HCT116 (cell line): Measurements from ENCODE around the gene MUC5B. TPM values are rescaled to one million over a fixed set of nuclear protein-coding genes. Genes with fewer than 3 reads are reported as not detected.

Source experiments
- ATAC-seq: fragments of 200-7000 bp; cut with Tn5 transposase; 2 replicates; pipeline ENCODE4 v1.9.1; 2020; ENCODE audit warnings: mild to moderate bottlenecking, moderate library complexity
- BruUV-seq: library from RNA; stranded (reverse); fragments of 400-500 nt; replicated peaks from 2 replicates; lab custom pipeline; 2021; lab: Mats Ljungman, UMichigan
- CTCF ChIA-PET: fragments of 300-600 bp; sonication (Branson Sonifier 250); formaldehyde crosslinking; loops from one replicate; lab custom pipeline; 2021; ENCODE audit warnings: antibody characterized with exemption; lab: Charles Lee
- POLR2A ChIA-PET: fragments of 300-600, 350-600 bp; sonication (Branson Sonifier 250); formaldehyde crosslinking; loops from one replicate; lab custom pipeline; 2021; ENCODE audit warnings: antibody characterized with exemption; lab: Charles Lee
- RAD21 ChIA-PET, 2 experiments: fragments of 300-600 bp; sonication (Branson Sonifier 250); formaldehyde crosslinking; loops; one replicate each; lab custom pipeline; 2023; ENCODE audit warnings: low total read pairs in 2 of 2; ENCODE audit not compliant: uncharacterized antibody in 2 of 2, unreplicated experiment in 2 of 2, low non-redundant PET in 1 of 2; lab: Charles Lee
- DNase-seq: peaks from one replicate; pipeline ENCODE4 v3.0.0-alpha.2; 2010; ENCODE audit warnings: low read depth, low spot score
- H2AFZ ChIP-seq: fragments of 200-600 bp; shearing (Covaris generic), sonication (generic); 2 replicates; pipeline ENCODE4 v1.6.1; 2017; ENCODE audit warnings: low read depth, mixed run types, mixed read lengths, antibody characterized with exemption, low read length; ENCODE audit not compliant: poor library complexity, severe bottlenecking
- H3K27ac ChIP-seq: 2 replicates; pipeline ENCODE4 v1.5.1; 2012; ENCODE audit warnings: low read depth, low read length
- H3K27me3 ChIP-seq: fragments of 200-600 bp; sonication (generic); 2 replicates; pipeline ENCODE4 v1.6.1; 2016; ENCODE audit warnings: mixed run types, low read length, mixed read lengths; ENCODE audit not compliant: insufficient read depth
- H3K36me3 ChIP-seq, 2 experiments: fragments of 200-500 bp in 1 of 2; fragments of 200-600 bp in 1 of 2; sonication (Bioruptor generic) in 1 of 2; sonication (generic) in 1 of 2; 2 replicates each; pipeline versions ENCODE4 v1.5.1 to v1.6.1; 2014 to 2016; ENCODE audit warnings: low read length in 2 of 2, inconsistent platforms in 1 of 2, mixed read lengths in 1 of 2, mixed run types in 1 of 2; ENCODE audit not compliant: insufficient read depth in 2 of 2, control insufficient read depth in 1 of 2
- H3K4me1 ChIP-seq, 2 experiments: fragments of 200-600 bp in 1 of 2; sonication (generic) in 1 of 2; 2 replicates each; pipeline versions ENCODE4 v1.5.1 to v1.6.1; 2012 to 2017; ENCODE audit warnings: low read length in 2 of 2, inconsistent platforms in 1 of 2, mild to moderate bottlenecking in 1 of 2, mixed read lengths in 1 of 2, mixed run types in 1 of 2, moderate library complexity in 1 of 2; ENCODE audit not compliant: insufficient read depth in 2 of 2, control insufficient read depth in 1 of 2
- H3K4me2 ChIP-seq: fragments of 200-600 bp; sonication (generic); 2 replicates; pipeline ENCODE4 v1.6.1; 2017; ENCODE audit warnings: mixed run types, low read length, mixed read lengths
- H3K4me3 ChIP-seq, 2 experiments: fragments of 200-600 bp in 1 of 2; sonication (generic) in 1 of 2; replicated peaks in 1 of 2; 2 replicates each; pipeline ENCODE4 v1.5.1; 2011 to 2016; ENCODE audit warnings: low read length in 2 of 2, control low read depth in 1 of 2, low read depth in 1 of 2, mild to moderate bottlenecking in 1 of 2, mixed read lengths in 1 of 2, mixed run types in 1 of 2
- H3K79me2 ChIP-seq: fragments of 200-600 bp; sonication (generic); 2 replicates; pipeline ENCODE4 v1.6.1; 2017; ENCODE audit warnings: mild to moderate bottlenecking, mixed run types, low read length, moderate library complexity, mixed read lengths; ENCODE audit not compliant: insufficient read depth
- H3K9ac ChIP-seq: fragments of 200-600 bp; sonication (generic); 2 replicates; pipeline ENCODE4 v1.6.1; 2016; ENCODE audit warnings: low read length, mixed read lengths
- H3K9me2 ChIP-seq: fragments of 200-600 bp; sonication (generic), shearing (Covaris generic); 2 replicates; pipeline ENCODE4 v1.6.1; 2017; ENCODE audit warnings: mixed run types, mild to moderate bottlenecking, moderate library complexity; ENCODE audit not compliant: insufficient read depth
- H3K9me3 ChIP-seq, 2 experiments: fragments of 200-500 bp in 1 of 2; fragments of 200-600 bp in 1 of 2; sonication (Bioruptor generic) in 1 of 2; sonication (generic) in 1 of 2; 2 replicates each; pipeline ENCODE4 v1.6.1; 2014 to 2017; ENCODE audit warnings: low read length in 2 of 2, mixed read lengths in 2 of 2, inconsistent platforms in 1 of 2, low read depth in 1 of 2, mild to moderate bottlenecking in 1 of 2, mixed run types in 1 of 2, moderate library complexity in 1 of 2; ENCODE audit not compliant: control insufficient read depth in 1 of 2, insufficient read depth in 1 of 2
- H4K20me1 ChIP-seq: fragments of 200-600 bp; sonication (generic), shearing (Covaris generic); 2 replicates; pipeline ENCODE4 v1.6.1; 2017; ENCODE audit warnings: mixed run types, mild to moderate bottlenecking, moderate library complexity; ENCODE audit not compliant: insufficient read depth
- CEBPB ChIP-seq: IDR thresholded peaks from 2 replicates; pipeline ENCODE4 v1.6.1; 2012; ENCODE audit warnings: low read depth
- ELF1 ChIP-seq: IDR thresholded peaks from 2 replicates; pipeline ENCODE4 v1.6.1; 2012; ENCODE audit warnings: low read depth, borderline replicate concordance
- EZH2phosphoT487 ChIP-seq: fragments of 200-600 bp; IDR thresholded peaks from 2 replicates; pipeline ENCODE4 v1.6.1; 2018; ENCODE audit warnings: antibody characterized with exemption, borderline replicate concordance
- RAD21 ChIP-seq: IDR thresholded peaks from 2 replicates; pipeline ENCODE4 v1.6.1; 2012; ENCODE audit warnings: low read depth, mild to moderate bottlenecking
- SIN3A ChIP-seq: IDR thresholded peaks from 2 replicates; pipeline ENCODE4 v1.6.1; 2012; ENCODE audit warnings: low read depth
- SP1 ChIP-seq: IDR thresholded peaks from 2 replicates; pipeline ENCODE4 v1.6.1; 2012; ENCODE audit warnings: low read depth
- TCF7L2 ChIP-seq: IDR thresholded peaks from 2 replicates; pipeline ENCODE4 v1.7.0; 2011; ENCODE audit warnings: borderline replicate concordance, inconsistent platforms; ENCODE audit not compliant: insufficient read depth, insufficient read length; ENCODE audit errors: extremely low read depth
- ZFX ChIP-seq: fragments of 450-650 bp; IDR thresholded peaks from 2 replicates; pipeline ENCODE4 v1.6.1; 2017
- ZNF274 ChIP-seq: fragments of 200-500 bp; sonication (Bioruptor generic); IDR thresholded peaks from 2 replicates; pipeline ENCODE4 v1.6.1; 2014; ENCODE audit warnings: mild to moderate bottlenecking, low read depth, low read length, inconsistent platforms
- intact Hi-C: fragments of 100-400 bp; cut with micrococcal nuclease; formaldehyde crosslinking; loops from 2 replicates; pipeline ENCODE4 v1.10.0; 2022
- total RNA-seq: library from RNA; stranded (reverse); gene quantifications from one replicate; pipeline ENCODE4 v1.2.1, GENCODE V29; 2021; ENCODE audit not compliant: unreplicated experiment
- TF ChIP-seq, protein P1 (sequence below), 3 experiments: fragments of 200-600 bp in 1 of 3; sonication (generic) in 1 of 3; IDR thresholded peaks in 2 of 3; conservative IDR thresholded peaks in 1 of 3; 2 replicates each; pipeline ENCODE4 v1.5.1; 2012 to 2017; ENCODE audit warnings: low read depth in 2 of 3, low read length in 2 of 3, antibody characterized with exemption in 1 of 3, borderline replicate concordance in 1 of 3, control low read depth in 1 of 3, mild to moderate bottlenecking in 1 of 3, mixed read lengths in 1 of 3, mixed run types in 1 of 3, moderate library complexity in 1 of 3; ENCODE audit not compliant: insufficient read depth in 1 of 3
- TF ChIP-seq, protein P2 (sequence below): IDR thresholded peaks from 2 replicates; pipeline ENCODE4 v1.6.1; 2011; ENCODE audit warnings: mild to moderate bottlenecking, low read length, moderate library complexity; ENCODE audit not compliant: insufficient replicate concordance; ENCODE audit errors: extremely low read depth

The MUC5B gene
- total RNA-seq, 1 experiment from 2014 or later = 1.5 TPM

DNA sequence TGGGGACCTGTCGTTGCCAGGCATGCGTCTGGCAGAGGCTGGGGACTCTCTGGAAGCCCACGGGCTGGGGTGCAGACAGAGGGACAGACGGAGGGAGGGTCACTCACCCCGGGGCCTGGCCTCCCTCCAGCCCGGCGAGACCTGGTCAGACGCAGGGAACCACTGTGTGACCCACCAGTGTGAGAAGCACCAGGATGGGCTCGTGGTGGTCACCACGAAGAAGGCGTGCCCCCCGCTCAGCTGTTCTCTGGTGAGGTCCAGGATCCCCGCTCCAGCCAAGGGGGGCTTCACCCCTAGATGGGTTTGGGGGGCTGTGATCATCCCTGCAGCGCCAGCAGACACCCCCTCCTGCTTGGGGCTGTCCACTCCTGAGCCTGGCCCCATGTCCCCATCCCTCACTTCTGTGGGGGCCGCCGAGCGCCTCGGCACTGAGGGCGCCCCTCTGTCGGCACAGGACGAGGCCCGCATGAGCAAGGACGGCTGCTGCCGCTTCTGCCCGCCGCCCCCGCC, 23.6 kb upstream of the MUC5B start:
- no peaks in the 10 kb centered on the region for H3K79me2 ChIP-seq
- no peak overlapping the region for H3K27ac ChIP-seq
- H3K9me3 ChIP-seq = no peaks in the 10 kb centered on the region
- RAD21 ChIA-PET = no interaction called here
- CTCF ChIA-PET = interaction anchor here (1.5 kb wide), 1 partner anchor 34 kb away, joined by 4 read pairs; no protein-coding TSS in a partner anchor
- TF ChIP-seq SP1 (no peak), ZFX (no peak), TCF7L2 (no peak)
- H3K4me2 ChIP-seq = no peak overlapping the region
- no peaks in the 10 kb centered on the region for H3K27me3 ChIP-seq
- intact Hi-C loops = no loop called here
- H2AFZ ChIP-seq = no peak overlapping the region
- H4K20me1 ChIP-seq = no peaks in the 10 kb centered on the region
- ATAC-seq (no peak), DNase-seq (no peak)
- H3K9ac ChIP-seq = no peak overlapping the region
- no TSS peak for BruUV-seq
- no peaks in the 10 kb centered on the region for H3K9me2 ChIP-seq
- peaks cover 13 to 17% of the 10 kb centered on the region in 2 experiments for H3K4me1 ChIP-seq
- POLR2A ChIA-PET = no interaction called here
- H3K4me3 ChIP-seq = no peak overlapping the region
- H3K36me3 ChIP-seq = no peaks in the 10 kb centered on the region

DNA sequence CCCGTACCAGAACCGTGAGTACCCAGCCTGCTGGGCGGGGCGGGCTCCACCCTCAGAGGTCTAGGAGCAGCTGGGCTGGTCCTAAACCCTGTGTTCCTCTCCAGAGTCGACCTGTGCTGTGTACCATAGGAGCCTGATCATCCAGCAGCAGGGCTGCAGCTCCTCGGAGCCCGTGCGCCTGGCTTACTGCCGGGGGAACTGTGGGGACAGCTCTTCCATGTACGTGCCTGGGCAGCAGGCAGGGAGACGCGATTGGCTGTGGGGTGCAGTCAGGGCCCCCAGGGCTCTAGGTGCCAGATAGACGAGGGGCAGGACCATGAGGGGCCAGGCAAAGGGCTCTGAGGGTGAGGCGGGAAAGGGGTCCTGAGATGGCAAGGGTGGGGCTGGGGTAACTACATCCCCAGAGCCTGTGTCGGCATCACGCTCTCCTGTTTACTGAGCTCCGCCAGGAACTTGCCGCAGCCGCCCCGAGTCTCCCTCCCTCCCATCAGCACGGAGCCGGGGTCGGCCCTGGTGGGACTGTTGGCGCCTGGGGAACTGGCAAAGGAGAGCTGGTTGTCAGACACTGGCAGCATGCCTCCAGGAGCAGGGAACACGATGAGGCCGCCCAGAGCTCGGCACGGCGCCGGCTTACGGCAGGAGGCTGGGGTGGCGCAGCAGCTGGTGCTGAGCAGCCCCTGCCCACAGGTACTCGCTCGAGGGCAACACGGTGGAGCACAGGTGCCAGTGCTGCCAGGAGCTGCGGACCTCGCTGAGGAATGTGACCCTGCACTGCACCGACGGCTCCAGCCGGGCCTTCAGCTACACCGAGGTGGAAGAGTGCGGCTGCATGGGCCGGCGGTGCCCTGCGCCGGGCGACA, 22.9 kb upstream of the MUC5B start:
- no peak for ATAC-seq
- no peak for DNase-seq
- Histone ChIP-seq H3K9ac (no peak overlapping the region), H3K4me2 (no peak overlapping the region), H4K20me1 (no peaks in the 10 kb centered on the region), H3K27ac (no peak overlapping the region), H3K9me2 (no peaks in the 10 kb centered on the region), H3K36me3 (no peaks in the 10 kb centered on the region), H3K4me1 (peaks cover 13 to 17% of the 10 kb centered on the region in 2 experiments), H2AFZ (no peak overlapping the region), H3K9me3 (no peaks in the 10 kb centered on the region), H3K27me3 (no peaks in the 10 kb centered on the region), H3K4me3 (no peak overlapping the region), H3K79me2 (no peaks in the 10 kb centered on the region)
- CTCF ChIA-PET = interaction anchor here (1.5 kb wide), 1 partner anchor 33 kb away, joined by 4 read pairs; no protein-coding TSS in a partner anchor
- intact Hi-C loops = loop anchor here (5.0 kb wide), 1 partner anchor 48 kb away; no protein-coding TSS in a partner anchor
- RAD21 ChIA-PET = no interaction called here
- TF ChIP-seq ZNF274 (no peak), ELF1 (no peak), RAD21 (no peak), SIN3A (no peak), TCF7L2 (no peak), EZH2phosphoT487 (no peak), CEBPB (no peak)
- TF ChIP-seq, protein P1, sequence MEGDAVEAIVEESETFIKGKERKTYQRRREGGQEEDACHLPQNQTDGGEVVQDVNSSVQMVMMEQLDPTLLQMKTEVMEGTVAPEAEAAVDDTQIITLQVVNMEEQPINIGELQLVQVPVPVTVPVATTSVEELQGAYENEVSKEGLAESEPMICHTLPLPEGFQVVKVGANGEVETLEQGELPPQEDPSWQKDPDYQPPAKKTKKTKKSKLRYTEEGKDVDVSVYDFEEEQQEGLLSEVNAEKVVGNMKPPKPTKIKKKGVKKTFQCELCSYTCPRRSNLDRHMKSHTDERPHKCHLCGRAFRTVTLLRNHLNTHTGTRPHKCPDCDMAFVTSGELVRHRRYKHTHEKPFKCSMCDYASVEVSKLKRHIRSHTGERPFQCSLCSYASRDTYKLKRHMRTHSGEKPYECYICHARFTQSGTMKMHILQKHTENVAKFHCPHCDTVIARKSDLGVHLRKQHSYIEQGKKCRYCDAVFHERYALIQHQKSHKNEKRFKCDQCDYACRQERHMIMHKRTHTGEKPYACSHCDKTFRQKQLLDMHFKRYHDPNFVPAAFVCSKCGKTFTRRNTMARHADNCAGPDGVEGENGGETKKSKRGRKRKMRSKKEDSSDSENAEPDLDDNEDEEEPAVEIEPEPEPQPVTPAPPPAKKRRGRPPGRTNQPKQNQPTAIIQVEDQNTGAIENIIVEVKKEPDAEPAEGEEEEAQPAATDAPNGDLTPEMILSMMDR (IDR thresholded peaks at IDR 0.05 in 2 of 3, conservative IDR thresholded peaks at IDR 0.05 in 1 of 3; ENCODE audit: borderline replicate concordance in 1 of 3, insufficient read depth in 1 of 3, low read depth in 2 of 3, low read length in 2 of 3) = no peak
- TF ChIP-seq, protein P2, sequence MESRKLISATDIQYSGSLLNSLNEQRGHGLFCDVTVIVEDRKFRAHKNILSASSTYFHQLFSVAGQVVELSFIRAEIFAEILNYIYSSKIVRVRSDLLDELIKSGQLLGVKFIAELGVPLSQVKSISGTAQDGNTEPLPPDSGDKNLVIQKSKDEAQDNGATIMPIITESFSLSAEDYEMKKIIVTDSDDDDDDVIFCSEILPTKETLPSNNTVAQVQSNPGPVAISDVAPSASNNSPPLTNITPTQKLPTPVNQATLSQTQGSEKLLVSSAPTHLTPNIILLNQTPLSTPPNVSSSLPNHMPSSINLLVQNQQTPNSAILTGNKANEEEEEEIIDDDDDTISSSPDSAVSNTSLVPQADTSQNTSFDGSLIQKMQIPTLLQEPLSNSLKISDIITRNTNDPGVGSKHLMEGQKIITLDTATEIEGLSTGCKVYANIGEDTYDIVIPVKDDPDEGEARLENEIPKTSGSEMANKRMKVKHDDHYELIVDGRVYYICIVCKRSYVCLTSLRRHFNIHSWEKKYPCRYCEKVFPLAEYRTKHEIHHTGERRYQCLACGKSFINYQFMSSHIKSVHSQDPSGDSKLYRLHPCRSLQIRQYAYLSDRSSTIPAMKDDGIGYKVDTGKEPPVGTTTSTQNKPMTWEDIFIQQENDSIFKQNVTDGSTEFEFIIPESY = no peak
- no TSS peak for BruUV-seq
- POLR2A ChIA-PET = no interaction called here
